HG02623 (cell line): ENCODE results near the gene ARRB1.

Experiments used
- ATAC-seq: cut with Tn5 transposase; IDR thresholded peaks from one replicate; pipeline ENCODE4 v1.9.1; 2021; ENCODE audit warnings: moderate library complexity; ENCODE audit not compliant: unreplicated experiment

The ARRB1 gene

GRCh38 chr11:75303544-75304224 lies 47.8 kb downstream of the ARRB1 start:
- no peak for ATAC-seq

GRCh38 chr11:75302371-75302770 lies 49.1 kb downstream of the ARRB1 start:
- no peak for ATAC-seq

GRCh38 chr11:75301601-75302345 lies 49.7 kb downstream of the ARRB1 start:
- no peak for ATAC-seq

- ATAC-seq, result no peak
Observed at GRCh38 chr11:75301131-75301530, 50.3 kb downstream of the ARRB1 start.

- no peak for ATAC-seq
Observed at GRCh38 chr11:75298976-75299260, 52.5 kb downstream of the ARRB1 start.

GRCh38 chr11:75298191-75298975 lies 53.1 kb downstream of the ARRB1 start:
- no peak for ATAC-seq

- ATAC-seq, result no peak
Observed at GRCh38 chr11:75293903-75294302, 57.6 kb downstream of the ARRB1 start.

- no peak for ATAC-seq
Observed at GRCh38 chr11:75292943-75293342, 58.5 kb downstream of the ARRB1 start.

GRCh38 chr11:75291741-75292140 lies 59.7 kb downstream of the ARRB1 start:
- ATAC-seq, result no peak

- no peak for ATAC-seq
Observed at GRCh38 chr11:75289919-75290318, 61.5 kb downstream of the ARRB1 start.

- no peak for ATAC-seq
Observed at GRCh38 chr11:75289511-75289760, 62.0 kb downstream of the ARRB1 start.

GRCh38 chr11:75287579-75287978 lies 63.9 kb downstream of the ARRB1 start:
- ATAC-seq, result no peak

- no peak for ATAC-seq
Observed at GRCh38 chr11:75286826-75287465, 64.5 kb downstream of the ARRB1 start.

GRCh38 chr11:75285776-75286360 lies 65.6 kb downstream of the ARRB1 start:
- no peak for ATAC-seq

- no peak for ATAC-seq
Observed at GRCh38 chr11:75283391-75283931, 68.0 kb downstream of the ARRB1 start.

GRCh38 chr11:75281469-75282095 lies 69.9 kb downstream of the ARRB1 start:
- ATAC-seq, result no peak

GRCh38 chr11:75280770-75281468 lies 70.5 kb downstream of the ARRB1 start:
- no peak for ATAC-seq

- no peak for ATAC-seq
Observed at GRCh38 chr11:75280227-75280701, 71.2 kb downstream of the ARRB1 start.

GRCh38 chr11:75279273-75279672 lies 72.2 kb downstream of the ARRB1 start:
- no peak for ATAC-seq
